Measurements from ENCODE around the gene INSYN2B. TPM values are rescaled to one million over a fixed set of nuclear protein-coding genes. Genes with fewer than 3 reads are reported as not detected.

The INSYN2B gene
- total RNA-seq, 1 experiment from 2014 or later: not detected

- no peaks in the 10 kb centered on the region for H3K36me3 Mint-ChIP-seq
- H3K27me3 Mint-ChIP-seq (ENCODE audit: low read depth): no peaks in the 10 kb centered on the region
- ATAC-seq (no peak), DNase-seq (ENCODE audit: low spot score) (no peak)
- no peak for TF ChIP-seq GABPB1 (CRISPR knock-in tag; IDR thresholded peaks at IDR 0.05)
- no peak for TF ChIP-seq ZNF423 (CRISPR knock-in tag; IDR thresholded peaks at IDR 0.05)
- TF ChIP-seq ZNF219 (CRISPR knock-in tag; IDR thresholded peaks at IDR 0.05; ENCODE audit: borderline replicate concordance): no peak
- no peak for TF ChIP-seq NR1H2 (CRISPR knock-in tag; IDR thresholded peaks at IDR 0.05)
- TF ChIP-seq TEAD1 (CRISPR knock-in tag; IDR thresholded peaks at IDR 0.05): no peak
- TF ChIP-seq IRF1 (CRISPR knock-in tag; IDR thresholded peaks at IDR 0.05): no peak
- no peak for TF ChIP-seq SMAD4 (CRISPR knock-in tag; IDR thresholded peaks at IDR 0.05)
- no peak for TF ChIP-seq FOXK1 (CRISPR knock-in tag; IDR thresholded peaks at IDR 0.05)
- no peak for TF ChIP-seq CBFB (CRISPR knock-in tag; IDR thresholded peaks at IDR 0.05; ENCODE audit: low read depth)
- no peak for TF ChIP-seq ZNF138 (CRISPR knock-in tag; conservative IDR thresholded peaks at IDR 0.05)
- TF ChIP-seq ZNF317 (CRISPR knock-in tag; IDR thresholded peaks at IDR 0.05; ENCODE audit: borderline replicate concordance, low read depth): no peak
- TF ChIP-seq ZBTB21 (CRISPR knock-in tag; IDR thresholded peaks at IDR 0.05; ENCODE audit: borderline replicate concordance): no peak
- no peak for TF ChIP-seq KAT7 (CRISPR knock-in tag; IDR thresholded peaks at IDR 0.05; ENCODE audit: borderline replicate concordance)
- no peak for TF ChIP-seq RORB (CRISPR knock-in tag; IDR thresholded peaks at IDR 0.05)
- no peak for TF ChIP-seq FOXJ3 (CRISPR knock-in tag; IDR thresholded peaks at IDR 0.05; ENCODE audit: borderline replicate concordance)
- no peak for TF ChIP-seq FOXP4 (CRISPR knock-in tag; IDR thresholded peaks at IDR 0.05)
- TF ChIP-seq HMGXB4 (CRISPR knock-in tag; IDR thresholded peaks at IDR 0.05): no peak
- no peak for TF ChIP-seq MAX (CRISPR knock-in tag; IDR thresholded peaks at IDR 0.05)
- TF ChIP-seq ATF6 (CRISPR knock-in tag; IDR thresholded peaks at IDR 0.05): no peak
- no peak overlapping the region for H3K4me3 Mint-ChIP-seq
- no peak overlapping the region for H3K27ac Mint-ChIP-seq
- H3K4me1 Mint-ChIP-seq: no peaks in the 10 kb centered on the region
- H3K9me3 Mint-ChIP-seq: no peaks in the 10 kb centered on the region
- POLR2A ChIA-PET: no interaction called here
- CTCF ChIA-PET: interaction anchor here (0.6 to 0.9 kb wide), 3 partner anchors 45 to 508 kb away, joined by 3 to 5 read pairs (median 3); no protein-coding TSS in a partner anchor
These were observed 44.5 kb downstream of the INSYN2B start for GRCh38 chr5:169935762-169936161.

- Mint-ChIP-seq H3K4me1 (peaks cover 5% of the 10 kb centered on the region), H3K27me3 (ENCODE audit: low read depth) (no peaks in the 10 kb centered on the region), H3K9me3 (no peaks in the 10 kb centered on the region), H3K27ac (no peak overlapping the region), H3K4me3 (no peak overlapping the region), H3K36me3 (no peaks in the 10 kb centered on the region)
- ChIA-PET CTCF (interaction anchor here (0.9 kb wide), 1 partner anchor 46 kb away, joined by 3 read pairs; no protein-coding TSS in a partner anchor), POLR2A (no interaction called here)
- TF ChIP-seq ELF4 (CRISPR knock-in tag; IDR thresholded peaks at IDR 0.05; ENCODE audit: low read depth): no peak
- TF ChIP-seq TEAD1 (CRISPR knock-in tag; IDR thresholded peaks at IDR 0.05): no peak
- no peak for DNase-seq (ENCODE audit: low spot score)
- no peak for ATAC-seq
These were observed 45.3 kb downstream of the INSYN2B start for GRCh38 chr5:169934990-169935389.

Data from WTC11 (cell line).